ENCODE measurements around the gene ZNF521.

ZNF521 gene

DNA sequence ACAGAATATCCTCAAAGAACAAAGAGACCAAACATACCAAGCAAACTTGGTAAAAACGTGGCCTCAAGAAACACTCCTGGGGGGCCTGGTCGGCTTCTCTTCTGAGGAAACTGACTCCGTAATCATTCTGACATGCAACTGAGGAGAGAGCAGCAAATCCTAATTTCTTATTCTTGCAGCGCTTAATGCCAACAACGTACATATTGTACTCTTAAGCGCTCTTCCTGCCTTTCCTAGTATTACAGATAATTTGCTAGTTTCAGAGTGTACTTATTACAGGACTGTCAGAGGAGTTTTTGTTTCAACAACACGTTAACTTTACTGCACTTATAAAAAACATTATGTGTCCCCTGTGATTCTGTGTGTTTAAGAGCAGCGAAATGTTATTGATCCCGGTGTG is 64.9 kb downstream of the ZNF521 start:
- TF ChIP-seq, protein P1, sequence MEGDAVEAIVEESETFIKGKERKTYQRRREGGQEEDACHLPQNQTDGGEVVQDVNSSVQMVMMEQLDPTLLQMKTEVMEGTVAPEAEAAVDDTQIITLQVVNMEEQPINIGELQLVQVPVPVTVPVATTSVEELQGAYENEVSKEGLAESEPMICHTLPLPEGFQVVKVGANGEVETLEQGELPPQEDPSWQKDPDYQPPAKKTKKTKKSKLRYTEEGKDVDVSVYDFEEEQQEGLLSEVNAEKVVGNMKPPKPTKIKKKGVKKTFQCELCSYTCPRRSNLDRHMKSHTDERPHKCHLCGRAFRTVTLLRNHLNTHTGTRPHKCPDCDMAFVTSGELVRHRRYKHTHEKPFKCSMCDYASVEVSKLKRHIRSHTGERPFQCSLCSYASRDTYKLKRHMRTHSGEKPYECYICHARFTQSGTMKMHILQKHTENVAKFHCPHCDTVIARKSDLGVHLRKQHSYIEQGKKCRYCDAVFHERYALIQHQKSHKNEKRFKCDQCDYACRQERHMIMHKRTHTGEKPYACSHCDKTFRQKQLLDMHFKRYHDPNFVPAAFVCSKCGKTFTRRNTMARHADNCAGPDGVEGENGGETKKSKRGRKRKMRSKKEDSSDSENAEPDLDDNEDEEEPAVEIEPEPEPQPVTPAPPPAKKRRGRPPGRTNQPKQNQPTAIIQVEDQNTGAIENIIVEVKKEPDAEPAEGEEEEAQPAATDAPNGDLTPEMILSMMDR (IDR thresholded peaks at IDR 0.05; ENCODE audit: extremely low read depth, insufficient read depth, missing control alignments): no peak
- in situ Hi-C loops (cut with MboI; ENCODE audit: low pct_unique_long_range_greater_than_20kb, low sequenced_read_pairs, unreplicated experiment): no loop called here
- DNase-seq (ENCODE audit: low spot score): no peak

DNA sequence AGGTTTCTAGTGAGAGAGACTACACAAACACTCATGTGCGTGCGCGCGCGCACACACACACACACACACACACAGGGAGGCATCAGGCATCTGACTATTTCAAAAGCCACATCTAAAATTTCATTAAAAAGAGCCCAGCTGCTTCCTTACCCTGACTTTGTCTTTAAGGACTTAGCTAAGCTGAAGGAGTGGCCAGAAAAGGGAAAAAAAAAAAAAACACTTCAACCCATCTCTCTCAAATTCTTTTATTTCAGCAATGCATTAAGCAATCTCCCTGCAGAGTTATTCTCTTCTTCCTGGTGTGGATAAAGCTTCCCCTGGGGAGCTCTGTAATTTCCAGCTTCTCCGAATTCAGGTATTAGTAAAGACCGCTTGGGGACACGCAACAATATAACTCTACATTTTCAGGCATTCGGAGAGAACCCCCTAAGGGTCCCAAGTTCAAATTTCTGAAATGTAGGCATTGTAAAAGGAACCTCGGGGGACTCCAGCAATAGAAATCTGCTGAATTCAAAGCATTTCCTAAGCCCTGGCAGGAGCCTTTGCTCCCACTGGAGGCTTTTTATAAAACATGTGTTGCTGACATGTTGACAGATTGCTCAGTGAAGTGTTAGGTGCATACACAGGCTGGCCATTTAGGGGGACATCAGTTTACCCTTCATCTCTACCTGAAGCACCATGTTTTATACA is 67.0 kb downstream of the ZNF521 start:
- TF ChIP-seq, protein P1 (IDR thresholded peaks at IDR 0.05; ENCODE audit: extremely low read depth, insufficient read depth, missing control alignments): no peak
- in situ Hi-C loops (cut with MboI; ENCODE audit: low pct_unique_long_range_greater_than_20kb, low sequenced_read_pairs, unreplicated experiment): no loop called here
- DNase-seq (ENCODE audit: low spot score): no peak

DNA sequence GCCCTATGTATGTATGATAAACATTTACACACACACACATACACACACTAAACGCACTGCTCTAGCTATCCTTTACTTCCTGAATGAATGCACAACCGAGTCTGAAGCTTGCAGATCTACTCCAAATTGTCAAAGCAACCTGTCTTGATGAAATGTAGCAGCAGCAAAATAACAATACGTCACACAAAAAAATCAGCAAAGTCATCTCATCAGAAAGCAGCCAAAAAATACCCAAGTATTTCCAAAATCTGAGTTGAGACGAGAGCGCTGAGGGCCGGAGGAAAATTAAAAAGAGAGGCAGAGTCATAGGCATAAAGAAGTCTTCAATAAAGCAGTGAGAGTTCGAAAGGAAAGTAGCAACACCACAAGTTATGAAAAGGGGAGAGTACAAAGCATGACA is 67.7 kb downstream of the ZNF521 start:
- TF ChIP-seq, protein P1 (IDR thresholded peaks at IDR 0.05; ENCODE audit: extremely low read depth, insufficient read depth, missing control alignments): no peak
- in situ Hi-C loops (cut with MboI; ENCODE audit: low pct_unique_long_range_greater_than_20kb, low sequenced_read_pairs, unreplicated experiment): no loop called here

GRCh38 chr18:25283781-25284180 is 68.2 kb downstream of the ZNF521 start:
- TF ChIP-seq, protein P1 (IDR thresholded peaks at IDR 0.05; ENCODE audit: extremely low read depth, insufficient read depth, missing control alignments): no peak
- in situ Hi-C loops (cut with MboI; ENCODE audit: low pct_unique_long_range_greater_than_20kb, low sequenced_read_pairs, unreplicated experiment): no loop called here

More for the DNA sequence above, 67.7 kb downstream of the ZNF521 start:
- DNase-seq (ENCODE audit: low spot score): no peak

DNA sequence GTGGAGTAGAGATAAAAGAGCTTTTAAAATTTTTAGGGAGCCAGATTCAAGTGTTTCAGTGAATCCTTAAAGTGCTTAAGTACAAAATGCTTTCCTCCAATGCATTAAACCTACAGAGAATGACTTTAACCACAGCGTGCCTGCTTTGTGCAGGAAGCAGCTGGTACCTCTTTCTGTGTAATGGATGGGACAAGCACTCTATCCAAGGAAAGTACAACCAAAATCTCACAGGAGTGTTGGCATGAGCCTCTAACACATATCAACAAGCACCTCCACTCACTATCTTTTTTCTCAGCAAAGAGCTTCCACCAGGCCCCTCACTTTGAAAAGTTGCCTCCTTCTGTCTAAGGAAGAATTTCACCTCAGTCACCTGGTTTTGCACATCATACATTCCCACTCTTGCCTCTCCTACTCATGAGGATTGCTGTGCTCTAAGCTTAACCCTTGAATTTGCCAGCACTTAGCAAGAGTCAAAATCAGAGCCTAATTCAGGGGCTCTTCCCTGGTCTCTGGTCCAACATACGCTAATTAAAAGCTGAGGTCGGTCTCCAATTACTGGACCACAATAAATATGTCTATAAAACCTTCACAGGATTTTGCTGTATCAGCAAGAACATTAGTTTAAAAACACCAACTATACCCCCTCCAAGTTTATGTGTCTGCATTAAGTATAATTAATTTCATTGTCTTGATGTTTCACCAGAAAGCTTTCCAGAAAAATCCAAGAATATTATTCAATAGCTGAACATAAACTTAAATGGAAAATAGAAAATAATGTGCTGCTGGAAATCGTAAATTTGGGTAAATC is 68.9 kb downstream of the ZNF521 start:
- no peak for DNase-seq (ENCODE audit: low spot score)
- in situ Hi-C loops (cut with MboI; ENCODE audit: low pct_unique_long_range_greater_than_20kb, low sequenced_read_pairs, unreplicated experiment): no loop called here
- TF ChIP-seq, protein P1 (IDR thresholded peaks at IDR 0.05; ENCODE audit: extremely low read depth, insufficient read depth, missing control alignments): no peak

More at GRCh38 chr18:25283781-25284180, 68.2 kb downstream of the ZNF521 start:
- DNase-seq (ENCODE audit: low spot score): no peak

DNA sequence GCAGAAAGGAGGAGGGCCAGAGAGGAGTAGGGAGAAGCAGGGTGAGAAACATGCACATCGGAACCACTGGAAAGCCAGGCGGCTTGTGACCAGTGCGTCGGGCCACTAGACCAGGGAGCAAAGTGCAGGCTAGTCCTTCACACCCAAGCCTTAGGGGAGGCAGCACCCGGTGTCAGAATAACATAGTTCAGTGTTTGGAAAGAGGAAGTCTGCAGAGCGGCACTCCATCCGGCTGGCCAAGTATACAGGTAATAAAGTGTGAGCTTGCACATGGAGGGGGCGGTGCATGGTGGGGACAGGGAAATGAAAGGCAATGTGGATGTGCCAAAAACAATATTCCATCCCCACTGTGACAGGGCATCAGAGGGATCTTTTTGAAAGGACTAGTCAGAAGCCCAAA is 69.7 kb downstream of the ZNF521 start:
- TF ChIP-seq, protein P1 (IDR thresholded peaks at IDR 0.05; ENCODE audit: extremely low read depth, insufficient read depth, missing control alignments): no peak
- DNase-seq (ENCODE audit: low spot score): no peak
- in situ Hi-C loops (cut with MboI; ENCODE audit: low pct_unique_long_range_greater_than_20kb, low sequenced_read_pairs, unreplicated experiment): no loop called here
